ENCODE results near the gene DDB1.

Gene DDB1

DNA sequence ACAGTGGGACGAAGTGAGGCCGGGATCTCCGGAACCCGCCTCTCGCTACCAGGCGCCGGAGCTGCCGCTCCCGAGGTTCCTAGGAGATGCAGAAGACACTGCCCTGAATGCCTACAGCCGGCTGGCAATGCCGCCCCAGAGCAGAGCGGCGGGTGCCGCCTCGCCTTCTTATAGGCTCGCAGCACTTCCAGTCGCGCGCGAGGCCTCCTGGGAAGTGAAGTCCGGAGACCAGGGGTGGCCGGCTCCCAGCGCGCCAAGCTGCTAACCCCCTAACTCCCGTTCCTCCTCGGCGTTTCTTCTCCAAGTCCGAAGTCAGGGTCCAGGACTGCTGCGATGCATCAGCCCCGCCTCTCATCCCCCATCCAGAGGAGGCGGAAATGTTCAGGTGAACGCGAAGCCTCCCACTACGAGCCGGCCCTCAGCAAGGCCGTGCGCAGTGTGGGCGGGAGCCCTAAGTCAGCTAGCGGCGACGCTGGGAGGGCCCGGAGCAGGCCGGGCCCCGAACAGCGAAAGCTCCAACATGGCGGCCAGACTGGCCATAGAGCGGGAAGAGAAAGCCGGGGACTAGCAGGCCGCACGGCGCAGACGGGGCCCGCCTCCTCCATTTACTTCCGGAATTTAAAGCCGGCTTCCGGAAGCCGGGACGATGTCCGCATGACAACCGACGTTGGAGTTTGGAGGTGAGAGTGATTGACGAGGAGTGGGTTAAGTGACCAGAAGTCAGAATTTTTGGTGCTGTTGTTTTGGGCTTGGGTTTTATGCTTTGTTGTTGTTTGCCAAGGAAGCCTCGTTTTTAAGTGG, 29.0 kb upstream of the DDB1 start, which contains the start of the genes CYB561A3 and TMEM138:
Gene CYB561A3, minus strand, starts transcription at position 142 of the 801 bp plus-strand sequence. CDS start 5,169 bp downstream, outside the sequence.
Gene TMEM138, plus strand, starts transcription at position 634 of the 801 bp plus-strand sequence. CDS start 2,017 bp downstream, outside the sequence.
- peaks cover 34% of the 10 kb centered on the region for H3F3A ChIP-seq (ENCODE audit: control insufficient read depth, insufficient read depth)

DNA sequence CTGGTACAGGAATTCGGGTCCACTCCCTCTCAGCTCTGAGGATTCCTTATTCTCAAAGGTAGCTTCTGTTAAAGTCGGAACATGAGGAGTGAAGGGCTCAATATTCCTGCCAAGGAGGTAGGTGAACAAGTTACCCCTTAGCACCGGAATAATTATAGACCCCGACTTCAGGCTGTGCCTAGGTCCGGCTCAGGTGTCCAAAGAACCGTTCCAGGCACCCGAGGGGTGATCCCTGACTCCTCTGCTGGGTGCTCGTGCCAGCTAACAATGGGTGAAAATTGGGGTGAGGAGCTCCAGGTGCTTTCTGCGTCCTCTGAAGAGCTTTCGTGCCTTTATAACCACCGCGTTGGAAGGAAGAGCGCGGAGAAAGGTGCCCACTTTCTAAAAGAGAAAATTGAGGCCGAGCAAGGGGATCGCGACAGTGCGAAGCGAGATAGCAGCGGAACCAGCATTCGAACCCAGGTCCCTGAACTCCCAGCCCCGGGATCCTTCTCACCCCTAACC, 28.4 kb upstream of the DDB1 start:
- Histone ChIP-seq H3K4me1 (ENCODE audit: control insufficient read depth, low read length) (peaks cover 52% of the 10 kb centered on the region), H3K4me3 (ENCODE audit: low read length) (peak overlapping the region; percentile 99), H3F3A (ENCODE audit: control insufficient read depth, insufficient read depth) (peaks cover 41% of the 10 kb centered on the region), H3K36me3 (ENCODE audit: control insufficient read depth, low read length) (peaks cover 69% of the 10 kb centered on the region), H3K9me3 (ENCODE audit: control insufficient read depth, insufficient read depth, low read length) (no peaks in the 10 kb centered on the region), H3K9me2 (replicated peaks; ENCODE audit: control insufficient read depth, low read length) (no peaks in the 10 kb centered on the region), H3K4me2 (ENCODE audit: low read length) (peak overlapping the region; percentile 98), H3K27ac (ENCODE audit: low read depth, low read length) (peak overlapping the region; percentile 98), H3K27me3 (ENCODE audit: control insufficient read depth, low read length) (no peaks in the 10 kb centered on the region), H4K20me1 (ENCODE audit: control insufficient read depth, insufficient read depth, low read depth, low read length) (no peaks in the 10 kb centered on the region; the same call in 1 of the 2 replicates), H3K79me2 (ENCODE audit: control insufficient read depth, low read length) (peaks cover 66% of the 10 kb centered on the region)
- TF ChIP-seq, protein P1, sequence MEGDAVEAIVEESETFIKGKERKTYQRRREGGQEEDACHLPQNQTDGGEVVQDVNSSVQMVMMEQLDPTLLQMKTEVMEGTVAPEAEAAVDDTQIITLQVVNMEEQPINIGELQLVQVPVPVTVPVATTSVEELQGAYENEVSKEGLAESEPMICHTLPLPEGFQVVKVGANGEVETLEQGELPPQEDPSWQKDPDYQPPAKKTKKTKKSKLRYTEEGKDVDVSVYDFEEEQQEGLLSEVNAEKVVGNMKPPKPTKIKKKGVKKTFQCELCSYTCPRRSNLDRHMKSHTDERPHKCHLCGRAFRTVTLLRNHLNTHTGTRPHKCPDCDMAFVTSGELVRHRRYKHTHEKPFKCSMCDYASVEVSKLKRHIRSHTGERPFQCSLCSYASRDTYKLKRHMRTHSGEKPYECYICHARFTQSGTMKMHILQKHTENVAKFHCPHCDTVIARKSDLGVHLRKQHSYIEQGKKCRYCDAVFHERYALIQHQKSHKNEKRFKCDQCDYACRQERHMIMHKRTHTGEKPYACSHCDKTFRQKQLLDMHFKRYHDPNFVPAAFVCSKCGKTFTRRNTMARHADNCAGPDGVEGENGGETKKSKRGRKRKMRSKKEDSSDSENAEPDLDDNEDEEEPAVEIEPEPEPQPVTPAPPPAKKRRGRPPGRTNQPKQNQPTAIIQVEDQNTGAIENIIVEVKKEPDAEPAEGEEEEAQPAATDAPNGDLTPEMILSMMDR (IDR thresholded peaks at IDR 0.05; ENCODE audit: low read depth, low read length, poor library complexity, severe bottlenecking): no peak
- TF ChIP-seq EZH2phosphoT487 (IDR thresholded peaks at IDR 0.05; ENCODE audit: borderline replicate concordance, low read length): no peak

More for the DNA sequence above, 29.0 kb upstream of the DDB1 start, which contains the start of the genes CYB561A3 and TMEM138:
- Histone ChIP-seq H3K27me3 (ENCODE audit: control insufficient read depth, low read length) (no peaks in the 10 kb centered on the region), H3K4me1 (ENCODE audit: control insufficient read depth, low read length) (peaks cover 46% of the 10 kb centered on the region), H3K79me2 (ENCODE audit: control insufficient read depth, low read length) (peaks cover 66% of the 10 kb centered on the region), H3K36me3 (ENCODE audit: control insufficient read depth, low read length) (peaks cover 69% of the 10 kb centered on the region), H3K27ac (ENCODE audit: low read depth, low read length) (peak within 1 kb of the TSS; percentile 98), H3K4me2 (ENCODE audit: low read length) (peak within 1 kb of the TSS; percentile 98), H3K9me2 (replicated peaks; ENCODE audit: control insufficient read depth, low read length) (no peaks in the 10 kb centered on the region), H3K4me3 (ENCODE audit: low read length) (peak within 1 kb of the TSS; percentile 99), H4K20me1 (ENCODE audit: control insufficient read depth, insufficient read depth, low read depth, low read length) (no peaks in the 10 kb centered on the region; the same call in 1 of the 2 replicates), H3K9me3 (ENCODE audit: control insufficient read depth, insufficient read depth, low read length) (no peaks in the 10 kb centered on the region)
- TF ChIP-seq, protein P1 (IDR thresholded peaks at IDR 0.05; ENCODE audit: low read depth, low read length, poor library complexity, severe bottlenecking): no peak
- no peak for TF ChIP-seq EZH2phosphoT487 (IDR thresholded peaks at IDR 0.05; ENCODE audit: borderline replicate concordance, low read length)

DNA sequence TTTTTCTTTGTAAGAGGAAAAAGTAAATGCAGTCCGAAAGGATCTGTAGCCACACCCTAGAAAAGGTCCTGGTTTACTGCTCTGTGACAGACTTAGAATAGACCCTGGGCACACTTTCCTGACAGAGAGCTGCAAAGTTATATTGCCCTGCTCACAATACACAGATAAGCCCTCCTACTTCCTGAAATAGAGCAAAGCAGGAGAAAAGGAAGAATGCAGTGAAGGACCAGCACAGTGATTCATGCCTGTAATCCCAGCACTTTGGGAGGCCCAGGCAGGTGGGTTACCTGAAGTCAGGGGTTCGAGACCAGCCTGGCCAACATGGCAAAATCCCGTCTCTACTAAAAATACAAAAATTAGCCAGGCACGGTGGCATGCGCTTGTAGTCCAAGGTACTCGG, 26.6 kb upstream of the DDB1 start:
- Histone ChIP-seq H3F3A (ENCODE audit: control insufficient read depth, insufficient read depth) (peaks cover 42% of the 10 kb centered on the region), H3K36me3 (ENCODE audit: control insufficient read depth, low read length) (peaks cover 68% of the 10 kb centered on the region), H3K27ac (ENCODE audit: low read depth, low read length) (peak overlapping the region; percentile 98), H3K79me2 (ENCODE audit: control insufficient read depth, low read length) (peaks cover 75% of the 10 kb centered on the region), H3K4me3 (ENCODE audit: low read length) (peak overlapping the region; percentile 99), H3K27me3 (ENCODE audit: control insufficient read depth, low read length) (no peaks in the 10 kb centered on the region), H3K9me3 (ENCODE audit: control insufficient read depth, insufficient read depth, low read length) (no peaks in the 10 kb centered on the region), H3K4me1 (ENCODE audit: control insufficient read depth, low read length) (peaks cover 70% of the 10 kb centered on the region), H4K20me1 (ENCODE audit: control insufficient read depth, insufficient read depth, low read depth, low read length) (no peaks in the 10 kb centered on the region; the same call in 1 of the 2 replicates), H3K4me2 (ENCODE audit: low read length) (peak overlapping the region; percentile 98), H3K9me2 (replicated peaks; ENCODE audit: control insufficient read depth, low read length) (no peaks in the 10 kb centered on the region)
- TF ChIP-seq EZH2phosphoT487 (IDR thresholded peaks at IDR 0.05; ENCODE audit: borderline replicate concordance, low read length): no peak
- TF ChIP-seq, protein P1 (IDR thresholded peaks at IDR 0.05; ENCODE audit: low read depth, low read length, poor library complexity, severe bottlenecking): no peak
